NCI-H2107 treated with DMSO at 0.1 percent for 48 hours (cell line): ENCODE results near the gene BCAP31.
"Not testable (repeated sequence)": the region's sequence is repeated elsewhere in the genome, so short reads cannot be mapped to it uniquely, and the experiment has no call there.

ENCODE experiments used
- DNase-seq: peaks from one replicate; lab custom pipeline; 2025; ENCODE audit not compliant: unreplicated experiment; lab: John Stamatoyannopoulos, UW

Gene BCAP31

GRCh38 chrX:153696538-153696937 is 27.6 kb downstream of the BCAP31 start:
- not testable (repeated sequence) for DNase-seq

GRCh38 chrX:153696100-153696499 is 28.1 kb downstream of the BCAP31 start:
- DNase-seq, result no peak

DNA sequence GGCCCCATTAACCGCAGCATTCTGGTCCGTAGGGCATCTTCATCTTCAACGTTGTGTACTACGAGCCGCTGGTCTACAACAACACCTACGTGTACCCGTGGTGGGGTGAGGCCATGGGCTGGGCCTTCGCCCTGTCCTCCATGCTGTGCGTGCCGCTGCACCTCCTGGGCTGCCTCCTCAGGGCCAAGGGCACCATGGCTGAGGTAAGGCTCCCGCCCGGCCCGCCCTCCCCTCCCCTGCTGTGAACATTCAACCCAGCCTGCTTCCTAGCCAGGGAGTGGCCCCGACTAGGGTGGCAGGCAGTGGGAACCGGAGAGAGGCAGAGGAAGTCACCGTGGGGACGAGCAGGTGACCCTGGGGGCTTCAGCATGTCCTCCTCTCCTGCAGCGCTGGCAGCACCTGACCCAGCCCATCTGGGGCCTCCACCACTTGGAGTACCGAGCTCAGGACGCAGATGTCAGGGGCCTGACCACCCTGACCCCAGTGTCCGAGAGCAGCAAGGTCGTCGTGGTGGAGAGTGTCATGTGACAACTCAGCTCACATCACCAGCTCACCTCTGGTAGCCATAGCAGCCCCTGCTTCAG is 29.4 kb downstream of the BCAP31 start:
- no peak for DNase-seq

GRCh38 chrX:153694256-153694655 is 29.9 kb downstream of the BCAP31 start:
- not testable (repeated sequence) for DNase-seq

DNA sequence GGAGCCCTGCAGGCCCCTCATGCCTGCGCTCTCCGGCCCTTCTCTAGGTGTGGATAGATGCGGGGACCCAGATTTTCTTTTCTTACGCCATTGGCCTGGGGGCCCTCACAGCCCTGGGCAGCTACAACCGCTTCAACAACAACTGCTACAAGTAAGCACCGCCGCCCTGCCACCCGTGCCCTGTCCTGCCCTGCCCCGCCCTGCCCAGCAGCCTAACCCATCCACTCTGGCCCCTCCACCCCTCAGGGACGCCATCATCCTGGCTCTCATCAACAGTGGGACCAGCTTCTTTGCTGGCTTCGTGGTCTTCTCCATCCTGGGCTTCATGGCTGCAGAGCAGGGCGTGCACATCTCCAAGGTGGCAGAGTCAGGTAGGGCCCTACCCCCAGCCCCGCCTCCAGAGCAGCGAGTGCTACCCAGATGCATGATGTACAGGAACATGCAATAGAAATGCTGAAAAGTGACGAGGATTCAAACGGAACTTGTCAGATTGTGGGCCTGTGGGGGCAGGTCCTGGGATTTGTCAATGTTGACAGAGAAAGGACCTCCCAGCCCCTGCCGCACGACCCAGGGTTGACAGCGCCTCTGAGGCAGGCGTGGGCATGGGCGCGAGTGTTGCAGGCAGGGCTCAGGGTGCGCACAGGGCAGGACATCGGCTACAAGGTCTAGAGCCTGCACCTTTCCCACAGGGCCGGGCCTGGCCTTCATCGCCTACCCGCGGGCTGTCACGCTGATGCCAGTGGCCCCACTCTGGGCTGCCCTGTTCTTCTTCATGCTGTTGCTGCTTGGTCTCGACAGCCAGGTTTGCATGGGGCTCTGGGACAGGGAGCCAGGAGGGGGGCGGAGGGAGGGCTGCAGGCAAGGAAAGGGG is 30.7 kb downstream of the BCAP31 start:
- DNase-seq, result no peak

DNA sequence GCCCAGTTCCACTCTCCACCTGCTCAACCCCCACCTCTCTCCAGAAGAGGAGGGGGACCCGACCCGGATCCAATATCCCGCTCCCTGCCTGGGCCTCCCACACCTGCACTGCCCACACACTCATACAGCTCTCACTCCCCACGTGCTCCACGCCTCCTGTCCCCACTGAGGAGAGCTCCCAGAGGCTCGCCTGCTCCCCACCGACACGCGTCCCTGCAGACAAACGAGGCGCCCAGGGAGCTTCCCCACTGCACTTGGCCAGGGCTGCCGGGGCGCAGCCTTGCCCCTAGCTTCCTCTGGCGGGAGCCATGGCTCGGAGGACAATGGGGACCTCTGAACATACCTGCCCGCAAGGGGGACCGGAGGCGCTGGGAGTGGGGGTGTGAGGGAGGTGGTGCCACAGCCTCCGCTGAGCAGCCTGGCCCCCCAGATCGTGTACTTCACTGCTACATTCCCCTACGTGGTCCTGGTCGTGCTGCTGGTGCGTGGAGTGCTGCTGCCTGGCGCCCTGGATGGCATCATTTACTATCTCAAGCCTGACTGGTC is 31.5 kb downstream of the BCAP31 start:
- no peak for DNase-seq

DNA sequence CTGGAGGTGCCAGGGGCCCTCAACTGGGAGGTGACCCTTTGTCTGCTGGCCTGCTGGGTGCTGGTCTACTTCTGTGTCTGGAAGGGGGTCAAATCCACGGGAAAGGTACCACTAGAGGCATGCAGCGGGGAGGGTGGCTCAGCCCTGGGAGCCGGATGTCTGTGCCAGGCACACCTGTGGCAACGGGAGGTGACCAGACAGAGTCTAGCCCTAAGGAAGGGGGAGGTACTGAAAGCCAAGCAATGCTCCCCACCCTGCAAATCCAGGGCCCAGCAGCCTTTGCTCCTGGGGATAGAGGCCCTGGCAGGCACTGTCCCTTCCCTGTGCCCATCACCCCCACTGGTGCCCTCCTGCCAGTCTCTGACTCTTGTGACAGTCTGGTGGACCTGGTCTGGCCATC is 32.2 kb downstream of the BCAP31 start:
- no peak for DNase-seq

GRCh38 chrX:153691032-153691827 is 33.0 kb downstream of the BCAP31 start:
- not testable (repeated sequence) for DNase-seq

- no peak for DNase-seq
Observed at GRCh38 chrX:153690466-153690865, 33.7 kb downstream of the BCAP31 start.

- no peak for DNase-seq
Observed at GRCh38 chrX:153689654-153690465, 34.3 kb downstream of the BCAP31 start.

- no peak for DNase-seq
Observed at GRCh38 chrX:153688911-153689590, 35.1 kb downstream of the BCAP31 start.

DNA sequence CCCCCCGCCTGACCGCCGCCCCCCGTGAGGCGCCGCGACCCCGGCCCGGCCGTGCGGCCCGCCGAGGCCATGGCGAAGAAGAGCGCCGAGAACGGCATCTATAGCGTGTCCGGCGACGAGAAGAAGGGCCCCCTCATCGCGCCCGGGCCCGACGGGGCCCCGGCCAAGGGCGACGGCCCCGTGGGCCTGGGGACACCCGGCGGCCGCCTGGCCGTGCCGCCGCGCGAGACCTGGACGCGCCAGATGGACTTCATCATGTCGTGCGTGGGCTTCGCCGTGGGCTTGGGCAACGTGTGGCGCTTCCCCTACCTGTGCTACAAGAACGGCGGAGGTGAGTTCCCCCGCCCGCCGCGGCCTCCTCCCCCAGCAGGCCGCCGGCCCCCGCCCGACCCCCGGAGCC is 35.7 kb downstream of the BCAP31 start:
- no peak for DNase-seq

DNA sequence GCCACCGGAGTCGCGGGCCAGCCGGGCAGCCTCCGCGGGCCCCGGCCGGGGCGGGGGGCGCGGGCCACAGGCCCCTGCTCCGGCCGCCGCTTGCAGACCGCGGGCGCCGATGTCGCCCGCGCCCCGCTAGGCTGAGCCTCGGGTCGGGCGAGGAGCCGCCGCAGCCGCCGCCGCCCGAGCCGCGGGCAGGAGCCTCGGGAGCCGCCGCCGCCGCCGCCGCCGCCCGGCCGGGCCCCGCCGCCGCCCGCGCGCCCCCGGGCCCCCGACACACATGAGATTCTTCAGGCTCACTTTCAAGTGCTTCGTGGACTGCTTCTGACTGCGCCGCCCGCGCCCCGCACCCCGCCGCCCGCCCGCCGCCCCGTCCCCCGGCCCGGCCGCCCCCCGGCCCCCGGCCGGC is 36.1 kb downstream of the BCAP31 start:
- no peak for DNase-seq

DNA sequence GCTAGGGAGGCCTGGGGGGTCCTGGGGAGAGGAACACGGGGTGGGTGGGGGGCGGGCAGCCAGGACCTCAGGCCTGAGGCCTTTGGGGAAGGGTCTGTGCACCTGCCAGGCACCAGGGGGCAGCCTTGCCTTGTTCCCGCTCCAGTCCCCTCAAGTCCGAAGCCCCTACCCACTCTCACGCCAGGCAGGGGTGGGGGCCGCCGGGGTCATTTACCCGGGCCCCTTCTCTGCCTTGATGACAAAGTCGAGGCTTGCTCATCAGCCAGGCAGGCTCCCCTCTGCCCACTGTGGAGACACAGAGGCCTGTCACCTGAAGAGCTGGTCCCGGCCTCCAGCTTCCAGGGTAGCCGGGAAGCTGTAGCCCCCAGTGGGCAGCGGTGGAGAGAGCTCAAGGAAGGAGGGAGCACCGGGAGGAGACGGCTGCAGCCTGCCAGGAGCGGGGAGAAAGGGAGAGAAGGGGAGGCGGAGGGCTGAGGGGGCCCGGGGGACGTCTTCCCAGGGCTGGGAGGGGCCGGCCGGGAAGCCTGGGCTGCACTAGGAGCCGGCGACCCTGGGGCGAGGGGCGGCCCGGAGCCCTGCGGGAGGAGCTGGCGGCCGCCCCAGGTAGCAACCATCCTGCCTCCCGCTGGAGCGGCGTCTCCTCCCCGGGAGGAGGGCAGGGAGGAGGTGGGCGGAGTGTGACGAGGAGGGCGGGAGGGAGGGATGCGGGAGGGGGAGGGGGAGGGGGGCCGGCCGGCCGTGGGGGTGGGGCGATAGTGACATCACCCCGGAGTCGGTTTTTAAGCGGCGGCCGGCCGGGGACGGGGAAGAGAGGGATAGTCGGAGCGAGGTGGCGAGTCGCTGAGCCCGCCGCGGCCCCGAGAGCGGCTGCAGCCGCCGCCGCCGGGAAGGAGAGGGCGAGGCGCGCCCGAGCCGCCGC is 36.8 kb downstream of the BCAP31 start, which contains the start of gene SLC6A8:
SLC6A8 (plus strand) TSS at position 806 of the 919 bp plus-strand sequence. CDS start 649 bp downstream, outside the sequence.
- peak; percentile 23 for DNase-seq

GRCh38 chrX:153686711-153687110 is 37.5 kb downstream of the BCAP31 start:
- DNase-seq, result no peak

DNA sequence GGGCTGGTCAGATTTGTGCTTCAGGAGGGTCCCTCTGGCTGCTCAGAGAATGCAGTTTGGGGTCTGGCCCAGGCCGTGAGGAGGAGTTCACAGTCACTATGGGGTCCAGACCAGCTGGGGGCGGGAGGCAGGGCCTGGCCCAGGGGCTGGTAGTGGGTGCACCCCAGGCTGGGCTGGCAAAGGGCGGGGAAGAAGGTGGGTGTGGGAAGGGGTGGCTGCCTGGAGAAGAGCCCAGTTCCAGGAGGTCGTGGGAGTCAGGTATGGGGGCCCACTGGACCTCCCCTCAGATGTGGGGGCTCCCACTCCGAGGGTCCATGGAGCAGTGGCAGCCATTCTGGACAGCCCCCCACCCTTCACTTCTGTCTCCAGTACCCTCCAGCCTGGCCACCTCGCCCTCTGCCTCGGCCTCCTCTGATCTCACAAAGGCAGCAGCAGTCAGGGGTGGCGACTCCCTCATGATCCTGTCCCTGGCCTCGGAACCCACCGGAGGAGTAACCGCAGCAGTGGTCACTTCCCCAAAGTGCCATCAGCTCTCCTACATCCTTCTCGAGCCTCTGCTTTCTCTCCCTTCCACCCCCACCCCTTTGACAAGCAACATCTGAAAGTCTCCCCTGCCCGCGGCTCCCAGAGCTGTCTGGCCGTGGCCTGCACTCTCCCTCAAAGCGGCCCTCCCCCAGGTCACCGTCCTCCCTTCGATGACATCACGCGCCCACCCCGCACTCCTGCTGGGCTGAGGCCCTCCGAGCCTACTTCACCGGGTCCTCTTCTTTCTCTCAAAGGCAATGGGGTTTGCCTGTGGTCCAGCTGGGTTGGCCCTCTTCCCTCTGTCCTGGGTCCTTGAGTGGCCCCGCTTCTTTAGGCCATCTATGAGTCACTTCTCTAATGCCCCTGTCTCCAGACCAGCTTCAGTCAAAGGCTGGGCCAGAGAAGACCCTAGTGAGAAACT is 38.2 kb downstream of the BCAP31 start:
- DNase-seq, result no peak

DNA sequence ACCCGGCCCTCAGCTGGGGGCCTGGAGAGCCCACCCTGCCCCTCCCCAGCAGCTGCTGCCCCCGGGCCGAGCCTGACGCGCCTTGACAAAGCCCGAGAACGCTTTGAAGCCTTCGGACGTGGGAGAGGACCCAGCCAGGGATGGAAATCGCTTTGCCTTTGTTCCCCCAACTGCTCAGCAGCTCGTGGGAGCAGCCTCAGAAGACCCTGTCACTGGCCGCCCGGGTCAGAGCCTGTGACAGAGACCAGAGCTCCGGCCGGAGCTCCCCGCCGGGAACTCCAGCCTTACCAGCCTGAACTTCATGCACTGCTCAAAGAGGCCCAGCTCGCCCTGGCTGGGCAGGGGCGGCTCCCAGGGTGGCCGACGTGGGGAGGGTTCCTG is 39.0 kb downstream of the BCAP31 start:
- no peak for DNase-seq
